ENCODE measurements around the gene ARHGEF16.

Gene ARHGEF16

DNA sequence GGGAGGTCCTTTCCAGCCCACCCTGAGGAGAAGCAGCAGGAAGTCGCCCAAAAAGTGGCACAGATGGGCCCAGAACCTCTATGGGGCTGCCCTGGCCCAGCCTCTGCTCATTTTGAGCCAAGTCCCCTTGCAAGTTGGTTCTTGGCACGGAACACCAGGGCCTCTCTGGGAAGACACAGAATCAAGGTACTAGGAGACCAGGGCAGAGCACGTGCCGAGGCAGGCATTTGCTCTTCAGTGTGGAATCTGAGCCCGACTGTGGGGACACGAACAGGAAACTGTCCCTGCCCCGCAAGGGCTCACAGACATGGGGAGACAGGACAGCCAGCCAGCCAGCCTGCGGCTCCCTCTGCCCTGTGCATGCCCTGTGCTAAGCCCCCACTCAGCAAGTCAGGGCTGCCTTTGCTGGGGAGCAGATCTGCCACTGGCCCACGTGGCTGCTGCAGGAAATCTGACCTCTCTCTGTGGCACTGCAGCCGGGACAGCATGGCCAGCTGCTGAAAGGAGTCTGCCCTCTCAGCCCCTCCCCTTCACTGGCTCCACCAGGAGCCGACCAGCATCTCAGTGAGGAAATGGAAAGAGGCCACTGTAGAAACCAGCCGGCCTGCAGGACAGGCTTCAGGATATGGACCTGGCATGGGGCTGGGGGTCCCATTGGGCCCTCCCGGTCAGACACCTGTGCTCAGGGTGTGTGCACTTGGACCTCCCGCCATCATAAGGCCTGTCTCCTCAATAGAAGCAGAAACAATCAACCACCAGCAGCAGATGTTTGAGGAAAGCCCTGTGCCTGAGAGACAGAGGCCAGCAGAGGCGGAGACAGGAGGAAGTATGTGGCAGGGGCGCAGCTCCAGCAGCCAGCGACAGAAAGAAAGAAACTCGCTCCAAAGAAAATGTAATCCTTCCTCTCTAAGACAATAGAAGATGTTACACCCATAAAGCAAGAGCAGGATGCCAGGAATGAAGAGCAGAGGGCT is 3.7 kb downstream of the ARHGEF16 start:
- DNase-seq, result no peak

DNA sequence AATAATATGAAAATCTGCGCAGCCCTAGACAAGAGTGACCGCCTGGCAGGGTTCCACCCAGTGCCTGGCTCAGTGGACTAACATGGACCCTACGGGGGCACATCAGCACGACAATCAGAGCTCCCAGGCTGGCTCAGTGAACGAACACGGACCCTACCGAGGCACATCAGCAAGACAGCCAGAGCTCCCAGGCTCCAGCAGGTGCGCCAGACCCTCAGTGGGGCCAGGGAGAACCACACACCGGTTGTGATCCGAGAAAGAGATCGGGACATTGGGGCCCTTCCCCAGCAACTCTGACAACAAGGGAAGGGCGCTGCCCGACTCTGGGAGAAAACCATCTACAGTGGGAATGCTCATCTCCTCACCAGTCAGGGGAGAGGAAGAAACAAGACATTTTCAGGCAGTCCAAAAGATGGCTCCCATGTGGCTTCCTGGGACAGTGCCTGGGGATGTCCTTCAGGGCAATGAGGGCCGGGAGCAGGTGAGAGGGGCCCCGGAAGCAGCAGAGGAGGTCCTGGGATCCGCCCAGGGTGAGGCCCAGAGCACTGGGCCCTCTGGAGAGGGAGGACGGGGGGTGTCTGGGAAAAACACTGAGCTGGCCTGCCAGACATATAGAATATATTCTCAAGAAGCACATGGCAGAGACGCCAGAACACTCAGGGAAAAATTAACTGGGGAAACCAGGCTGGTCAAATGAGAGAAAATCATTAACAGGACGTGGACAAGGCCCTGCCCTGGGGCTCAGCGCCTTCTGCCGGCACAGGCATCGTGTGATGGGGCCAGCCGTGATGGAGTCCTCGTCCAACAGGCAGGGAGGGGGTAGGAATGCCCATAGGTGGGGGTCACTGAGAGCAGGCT is 4.8 kb downstream of the ARHGEF16 start:
- DNase-seq, result no peak

DNA sequence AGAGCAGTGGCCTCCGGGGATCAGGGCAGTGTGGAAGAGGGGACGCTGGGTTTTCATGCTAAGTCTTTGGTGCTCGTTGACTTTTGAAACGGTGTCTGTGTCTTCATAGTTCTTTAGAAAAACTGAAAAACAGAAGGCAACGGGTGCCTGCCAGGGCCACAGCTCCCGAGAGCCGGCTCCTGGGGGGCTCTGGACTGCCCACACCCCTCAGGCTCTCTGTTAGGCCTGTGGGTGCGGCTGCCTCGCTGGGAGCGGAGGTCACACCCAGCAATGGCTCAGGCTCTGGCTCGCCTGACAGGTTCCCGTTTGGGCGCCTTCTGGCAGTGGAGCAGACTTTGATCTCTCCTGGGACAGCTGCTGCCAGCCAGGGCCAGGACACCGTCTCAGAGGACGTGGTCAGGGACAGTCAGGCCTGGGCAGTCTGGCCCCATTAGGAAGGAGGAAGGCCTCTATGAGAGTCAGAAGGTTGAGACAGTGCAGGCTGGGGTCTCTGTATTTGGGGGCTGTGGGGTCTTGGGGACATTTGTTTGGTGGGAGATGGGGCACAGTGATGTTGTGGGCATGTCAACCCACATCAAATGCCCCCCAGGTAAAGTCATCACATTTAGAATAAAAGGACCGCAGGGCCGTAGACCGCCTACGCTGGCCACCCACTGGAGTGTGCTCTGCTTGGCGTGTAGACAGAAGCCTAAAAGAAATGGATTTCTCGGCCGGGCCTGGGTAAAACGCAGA is 5.6 kb downstream of the ARHGEF16 start:
- no peak for DNase-seq

DNA sequence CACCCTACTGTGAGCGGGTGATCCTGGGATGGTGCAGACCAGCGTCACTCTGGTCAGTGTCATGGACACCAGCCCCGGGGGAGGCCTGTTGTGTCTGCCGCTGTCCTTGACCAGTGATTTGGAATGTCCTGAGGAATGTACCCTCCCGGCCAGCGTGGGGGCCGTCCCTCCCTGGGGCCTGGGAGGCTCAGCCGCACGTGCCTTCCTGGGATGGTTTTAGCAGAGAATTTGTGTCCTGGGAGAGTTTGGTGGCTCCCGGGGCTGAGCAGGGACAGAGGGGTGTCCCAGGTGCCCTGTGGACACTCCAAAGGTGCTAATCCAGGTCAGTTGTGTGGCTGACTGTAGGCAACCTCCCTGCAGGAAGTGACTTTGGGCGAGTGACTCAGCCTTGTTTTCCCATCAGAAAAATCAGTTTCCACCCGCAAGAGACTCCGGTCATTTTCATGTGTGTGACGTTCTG is 6.2 kb downstream of the ARHGEF16 start:
- DNase-seq, result no peak

DNA sequence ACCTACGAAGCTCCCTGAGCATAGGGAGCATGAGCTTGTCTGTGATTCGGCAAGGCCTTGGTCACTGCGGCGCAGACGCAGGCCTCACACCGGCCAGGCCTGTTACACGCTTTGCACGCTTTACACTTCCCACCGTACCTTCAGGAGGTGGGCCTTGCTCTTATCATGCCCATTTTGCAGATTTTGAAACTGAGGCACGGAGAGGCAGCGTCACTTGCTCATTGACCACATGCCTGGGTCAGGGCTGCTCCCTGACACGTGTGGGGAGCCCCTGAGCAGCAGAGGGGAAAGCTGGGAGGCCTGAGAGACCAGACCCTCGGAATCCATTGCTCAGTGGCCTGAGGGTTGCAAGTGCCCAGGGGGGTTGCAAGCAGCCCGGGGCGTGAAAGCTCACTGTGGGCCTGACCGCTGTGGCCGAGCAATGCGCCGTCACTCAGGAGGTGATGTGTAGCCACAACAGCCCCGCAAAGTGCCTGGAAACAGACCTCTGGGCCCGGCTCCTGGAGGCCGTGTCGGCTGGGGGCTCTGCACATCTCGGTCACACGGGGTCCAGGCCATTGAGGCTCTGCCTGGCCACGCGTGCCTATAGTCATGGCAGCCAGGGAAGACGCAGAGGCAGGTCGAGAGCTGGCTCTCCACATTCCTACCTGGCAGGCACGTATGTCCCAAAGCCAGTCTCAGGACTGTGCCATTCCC is 6.9 kb downstream of the ARHGEF16 start:
- DNase-seq, result no peak

DNA sequence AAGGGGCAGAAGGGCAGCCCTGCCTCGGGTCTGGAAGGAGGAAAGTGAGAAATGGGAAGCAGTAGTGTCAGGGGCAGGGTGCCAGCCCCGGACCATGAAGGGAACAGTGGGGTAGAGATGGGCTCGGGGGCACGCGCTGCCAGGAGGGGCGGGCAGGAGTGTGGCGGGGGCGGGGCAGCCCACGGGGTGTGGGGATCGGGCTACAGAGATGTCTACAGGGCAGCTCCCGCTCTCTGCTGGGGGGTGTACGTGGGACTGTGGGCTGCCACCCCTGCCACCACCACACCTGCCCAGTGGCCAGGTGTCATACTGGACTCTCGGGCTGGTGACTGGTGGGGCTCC is 7.4 kb downstream of the ARHGEF16 start:
- no peak for DNase-seq

DNA sequence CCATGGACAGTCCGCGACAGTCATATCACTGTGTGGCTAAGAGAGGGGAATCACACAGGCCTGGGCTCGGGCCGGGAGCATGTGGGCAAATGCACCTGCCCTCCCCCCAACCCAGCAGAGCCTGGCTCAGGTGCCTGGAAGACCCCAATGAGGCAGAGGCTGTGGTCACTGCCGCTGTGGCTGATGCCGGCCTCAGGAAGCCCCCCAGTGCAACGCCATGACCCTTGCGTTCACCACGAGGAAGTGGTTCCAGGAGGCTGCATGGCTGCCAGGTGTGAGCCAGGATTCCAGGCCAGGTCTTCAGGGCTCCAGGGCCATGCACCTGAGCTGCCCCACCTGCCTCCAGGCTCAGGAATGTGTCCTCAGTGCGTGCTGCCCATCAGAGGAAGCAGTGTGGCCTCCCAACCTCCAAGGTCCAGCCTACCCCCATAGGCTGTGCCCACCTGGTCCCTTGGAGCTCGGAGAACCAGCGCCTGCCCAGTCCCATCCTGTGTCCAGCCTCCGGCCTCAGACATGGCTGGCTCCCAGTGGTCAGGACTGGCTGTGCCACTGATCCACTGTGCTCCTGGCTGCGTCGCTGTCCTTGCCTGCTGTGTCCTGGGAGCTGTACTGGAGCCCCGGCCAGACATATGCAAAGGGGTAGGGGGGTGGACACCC is 8.0 kb downstream of the ARHGEF16 start:
- no peak for DNase-seq

DNA sequence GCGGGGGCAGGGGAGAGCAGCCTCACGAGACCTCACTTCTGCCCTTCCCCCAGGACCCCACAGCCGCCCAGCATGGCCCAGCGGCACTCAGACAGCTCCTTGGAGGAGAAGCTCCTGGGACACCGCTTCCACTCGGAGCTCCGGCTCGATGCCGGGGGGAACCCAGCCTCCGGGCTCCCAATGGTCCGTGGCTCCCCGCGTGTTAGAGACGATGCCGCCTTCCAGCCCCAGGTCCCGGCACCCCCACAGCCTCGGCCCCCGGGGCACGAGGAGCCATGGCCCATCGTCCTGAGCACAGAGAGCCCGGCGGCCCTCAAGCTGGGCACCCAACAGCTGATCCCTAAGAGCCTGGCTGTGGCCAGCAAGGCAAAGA is 8.5 kb downstream of the ARHGEF16 start:
- DNase-seq, result no peak

DNA sequence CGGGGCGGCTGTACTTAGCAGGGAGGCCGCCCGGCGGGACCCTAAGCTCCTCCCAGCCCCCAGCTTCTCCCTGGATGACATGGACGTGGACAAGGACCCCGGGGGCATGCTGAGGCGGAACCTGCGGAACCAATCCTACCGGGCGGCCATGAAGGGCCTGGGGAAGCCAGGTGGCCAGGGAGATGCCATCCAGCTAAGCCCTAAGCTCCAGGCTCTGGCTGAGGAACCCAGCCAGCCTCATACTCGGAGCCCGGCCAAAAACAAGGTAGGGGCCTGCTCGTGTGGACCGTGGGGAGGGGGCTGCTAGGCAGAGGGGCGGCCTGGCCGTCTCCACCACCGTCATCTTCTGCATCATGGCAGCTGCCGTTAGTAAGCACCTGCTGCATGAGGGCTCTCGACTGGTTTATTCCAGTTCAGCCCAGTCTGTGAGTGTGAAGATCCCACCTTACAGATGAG is 9.0 kb downstream of the ARHGEF16 start:
- DNase-seq, result no peak

DNA sequence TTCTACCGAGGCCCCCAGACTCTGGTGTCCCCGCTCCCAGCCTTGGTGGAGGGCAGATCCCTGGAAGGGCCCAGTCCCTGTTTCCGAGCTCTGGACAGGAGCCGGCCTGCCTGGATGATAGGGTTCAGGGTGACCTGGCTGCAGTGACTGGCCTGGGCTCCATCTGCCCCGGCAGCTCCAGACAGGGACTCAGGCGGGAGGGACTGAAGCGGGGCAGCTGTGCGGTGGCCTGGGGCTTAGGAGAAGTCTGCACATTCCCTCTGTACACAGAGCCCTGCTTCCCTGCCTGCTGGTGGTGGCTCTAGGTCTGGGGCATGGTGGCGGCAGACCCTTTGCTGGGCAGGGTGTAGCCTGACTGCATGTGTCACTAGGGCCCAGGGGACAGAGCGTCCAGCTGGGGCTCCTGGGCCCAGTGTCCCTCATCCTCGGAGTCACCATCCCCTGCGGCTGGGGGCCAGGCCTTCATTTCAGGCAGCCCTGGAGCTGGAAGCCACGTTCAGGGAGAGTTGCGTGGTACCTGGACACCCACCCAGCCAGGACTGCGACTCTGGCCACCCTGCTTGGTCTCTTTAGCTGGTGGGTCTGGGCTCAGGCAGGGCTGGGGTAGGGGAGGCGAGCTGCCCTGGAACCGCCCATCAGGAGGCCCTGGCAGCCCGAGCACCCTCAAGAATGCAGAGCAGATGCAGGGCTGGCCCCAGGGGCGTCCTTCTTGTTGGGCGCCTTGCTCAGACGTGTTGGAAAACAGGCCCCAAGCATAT is 9.6 kb downstream of the ARHGEF16 start:
- DNase-seq, result peak; percentile 9

DNA sequence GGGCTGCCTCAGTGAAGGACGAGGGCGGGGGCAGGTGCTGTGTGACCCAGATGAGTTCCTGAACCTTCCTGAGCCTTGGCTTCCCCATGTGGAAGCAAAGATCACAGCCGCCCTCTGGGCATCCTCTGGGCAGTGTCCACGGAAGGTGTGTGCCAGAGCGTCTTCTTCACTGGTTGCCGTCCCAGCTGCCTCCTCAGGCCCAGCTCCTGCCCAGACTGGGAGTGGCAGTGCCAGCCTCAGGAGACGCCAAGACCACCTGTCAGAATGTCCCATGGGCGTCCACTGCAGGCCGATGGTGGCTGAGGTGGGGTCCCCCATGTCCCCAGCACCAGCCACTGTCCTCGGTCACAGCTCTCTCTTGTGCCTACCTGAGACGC is 10.2 kb downstream of the ARHGEF16 start:
- DNase-seq, result peak; percentile 11

DNA sequence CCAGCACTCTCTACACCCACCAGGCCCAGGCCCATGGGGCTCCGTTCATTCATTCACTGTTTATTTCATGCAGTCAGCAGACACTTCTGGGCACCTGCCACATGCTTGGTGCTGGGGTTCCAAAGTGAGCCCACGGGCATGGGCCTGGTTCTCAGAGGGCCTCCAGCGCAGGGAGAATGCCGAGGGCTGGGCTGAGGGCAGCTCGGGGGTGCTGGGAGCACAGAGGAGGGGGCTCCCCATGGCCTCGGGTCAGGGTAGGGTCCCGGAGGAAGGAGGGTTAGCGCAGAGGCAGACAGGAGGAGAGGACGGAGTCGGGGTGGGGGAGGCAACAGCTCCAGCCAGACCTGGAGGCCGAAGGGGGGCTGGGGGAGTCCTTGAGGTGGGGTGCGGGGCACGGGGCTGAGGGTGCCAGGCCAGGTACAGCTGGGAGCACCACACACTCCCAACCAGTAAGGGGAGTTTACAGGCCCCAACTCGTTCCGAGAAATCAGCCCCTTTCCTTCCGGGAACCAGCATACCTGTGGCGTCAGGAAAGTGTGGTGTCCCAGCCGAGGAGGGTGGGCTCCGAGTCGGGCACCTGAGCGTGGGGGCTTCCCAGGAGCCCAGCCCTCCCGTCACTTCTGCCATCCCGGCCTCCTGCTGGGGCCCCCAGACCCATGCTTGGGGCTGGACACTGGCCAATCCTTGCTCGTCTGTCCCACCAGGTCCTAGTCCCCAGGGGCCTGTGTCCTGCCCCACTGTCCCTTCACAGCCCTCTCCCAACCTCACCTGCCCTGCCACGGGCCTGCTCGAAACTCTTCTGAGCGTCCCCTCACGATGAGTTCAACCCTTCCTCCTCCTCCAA is 10.8 kb downstream of the ARHGEF16 start:
- peak; percentile 11 for DNase-seq

DNA sequence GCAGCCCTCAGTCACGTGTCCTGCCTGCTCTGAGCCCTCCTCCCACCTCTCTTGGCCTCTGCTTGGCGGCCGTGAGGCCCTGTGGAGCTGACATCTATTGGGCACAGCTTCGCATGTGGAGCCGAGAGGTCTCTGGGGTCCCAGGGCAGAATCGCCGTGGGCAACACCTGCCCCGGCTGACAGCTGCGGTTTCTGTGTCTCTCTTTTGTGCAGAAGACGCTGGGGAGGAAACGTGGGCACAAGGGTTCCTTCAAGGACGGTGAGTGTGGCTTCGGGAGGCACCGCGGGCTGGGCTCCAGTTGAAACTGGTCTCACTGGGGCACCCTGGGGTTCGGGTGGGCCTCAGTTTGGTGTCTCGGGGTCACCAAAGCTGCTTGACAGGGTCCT is 11.5 kb downstream of the ARHGEF16 start:
- DNase-seq, result peak; percentile 8

DNA sequence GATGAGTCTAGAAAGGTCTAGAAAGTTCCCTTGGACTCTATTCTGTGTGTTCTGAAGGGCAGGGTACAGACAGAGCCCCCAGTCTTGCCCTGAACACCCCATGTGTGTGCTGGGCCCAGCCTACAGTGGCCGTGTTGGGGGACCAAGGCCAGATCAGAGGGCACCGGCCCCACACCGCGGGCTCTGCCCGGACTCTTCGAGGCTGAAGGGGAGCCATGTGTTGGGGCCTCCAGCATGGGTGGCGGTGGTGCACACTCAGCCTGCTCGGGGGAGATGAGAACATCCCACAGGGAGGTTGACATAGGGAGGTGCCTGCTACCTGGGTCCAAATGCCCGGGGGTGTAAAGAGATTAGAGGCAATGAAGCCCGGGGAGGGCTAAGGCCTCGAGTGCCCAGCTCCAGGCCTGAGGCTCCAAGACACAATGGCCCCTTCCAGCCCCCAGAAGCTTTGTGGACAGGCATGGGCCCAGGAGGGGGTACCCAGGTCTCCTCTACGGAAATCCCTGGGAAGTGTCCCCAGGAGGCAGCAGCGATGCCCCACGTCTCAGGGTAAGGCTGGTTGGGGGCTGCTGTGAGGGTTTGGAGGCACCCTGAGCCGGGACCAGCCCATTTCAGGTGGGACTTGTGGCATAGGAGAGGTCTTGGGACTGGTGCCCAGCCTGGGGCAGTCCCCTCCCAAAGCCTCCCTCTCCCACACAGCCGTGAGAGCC is 12.1 kb downstream of the ARHGEF16 start:
- peak; percentile 7 for DNase-seq

DNA sequence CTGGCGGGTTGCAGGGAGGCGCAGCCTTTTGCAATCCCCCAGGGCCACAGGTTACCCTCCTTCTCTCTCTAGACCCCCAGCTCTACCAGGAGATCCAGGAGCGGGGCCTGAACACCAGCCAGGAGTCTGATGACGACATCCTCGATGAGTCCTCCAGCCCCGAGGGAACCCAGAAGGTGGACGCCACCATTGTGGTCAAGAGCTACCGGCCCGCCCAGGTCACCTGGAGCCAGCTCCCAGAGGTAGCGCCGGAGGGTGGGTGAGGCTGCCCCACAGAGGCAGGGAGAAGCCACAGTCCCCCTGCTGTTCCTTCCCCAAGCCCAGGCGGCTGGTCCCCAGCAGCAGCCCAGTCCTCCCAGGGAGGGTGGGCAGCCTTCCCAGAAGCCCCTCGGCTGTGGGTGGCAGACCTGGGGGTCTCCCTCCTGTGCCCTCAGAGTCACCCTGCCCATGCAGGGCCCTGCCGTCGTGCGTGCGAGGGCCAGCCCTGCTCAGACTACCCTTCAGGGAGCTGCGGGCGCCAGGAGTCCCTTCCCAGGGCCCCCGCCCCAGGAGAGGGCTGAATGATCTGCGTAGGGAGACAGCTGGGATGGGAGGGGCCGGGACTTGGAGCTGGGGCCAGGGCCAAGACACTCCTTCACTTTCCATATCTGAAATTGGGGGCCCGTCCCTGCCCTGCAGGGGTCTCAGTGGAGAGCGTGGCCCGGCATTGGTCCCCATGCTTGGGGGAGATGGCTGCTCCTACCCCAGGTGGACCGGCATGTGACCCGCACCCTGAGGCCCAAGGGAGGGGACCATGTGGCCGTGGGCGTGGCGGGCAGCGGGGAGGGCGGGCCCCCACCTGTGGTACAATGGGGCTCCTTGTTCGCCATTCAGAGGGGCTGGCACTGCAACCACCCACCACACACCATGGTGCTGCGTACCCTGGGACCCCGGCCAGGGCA is 12.9 kb downstream of the ARHGEF16 start:
- peak; percentile 10 for DNase-seq

DNA sequence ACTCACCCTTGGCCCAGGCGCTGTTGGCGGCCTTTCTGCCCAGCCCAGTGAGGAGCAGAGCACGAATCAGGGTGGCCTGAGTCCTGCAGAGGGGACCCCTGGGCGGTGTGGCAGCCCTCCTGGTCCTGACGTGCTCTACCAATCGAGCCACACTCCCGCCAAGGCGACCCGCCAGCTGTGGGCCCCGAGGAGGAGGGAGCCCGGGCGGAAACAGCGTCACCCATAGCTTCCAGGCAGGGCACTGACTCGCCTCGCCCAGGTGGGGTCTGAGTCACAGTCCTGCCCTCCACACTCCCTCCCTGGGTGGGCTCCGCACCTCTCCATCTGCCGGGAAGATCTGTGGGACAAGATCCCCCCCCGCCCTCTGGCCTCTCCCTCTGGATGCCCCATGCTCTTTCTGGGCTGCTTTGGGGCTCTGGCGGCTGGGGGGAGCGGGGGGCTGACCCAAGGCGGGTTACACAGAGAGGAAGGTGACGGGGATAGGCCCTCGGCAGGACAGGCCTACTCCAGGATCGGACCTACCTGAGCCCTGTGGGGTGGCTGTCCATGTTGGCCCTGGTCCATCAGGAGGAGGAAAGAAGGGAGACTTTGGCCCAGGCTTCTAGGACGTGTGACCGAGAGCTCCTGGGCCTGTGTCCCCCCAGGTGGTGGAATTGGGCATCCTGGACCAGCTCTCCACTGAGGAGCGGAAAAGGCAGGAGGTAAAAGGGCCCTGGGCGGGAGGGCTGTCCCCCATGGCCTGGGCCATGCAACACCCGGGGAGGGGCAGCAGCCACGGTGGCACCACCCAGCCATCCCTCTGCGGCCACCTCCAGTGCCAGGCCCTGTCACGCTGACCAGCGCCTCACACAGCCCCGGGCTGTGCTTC is 14.0 kb downstream of the ARHGEF16 start:
- peak; percentile 14 for DNase-seq

Data from activated CD8-positive, alpha-beta memory T cell treated with anti-CD3 and anti-CD28 coated beads, Interleukin-2, amount 50 U/mL, for 4 hours (primary cell).